ENCODE data around the gene ART1.

DNA sequence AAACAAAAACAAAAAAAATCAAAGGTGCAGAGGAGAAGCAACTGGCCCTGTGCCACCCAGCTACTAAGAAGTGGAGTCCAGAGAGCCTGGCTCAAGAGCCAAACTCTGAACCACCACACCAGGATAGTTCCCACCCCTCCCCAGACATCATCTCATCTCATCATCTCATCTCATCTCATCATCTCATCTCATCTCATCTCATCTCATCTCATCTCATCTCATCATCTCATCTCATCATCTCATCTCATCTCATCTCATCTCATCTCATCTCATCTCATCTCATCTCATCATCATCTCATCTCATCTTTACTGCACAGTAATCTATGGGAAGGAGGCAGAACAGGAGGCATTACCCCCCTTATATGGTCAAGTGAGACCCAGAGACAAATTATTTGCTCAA lies 17.9 kb downstream of the ART1 start:
- no peak for TF ChIP-seq CTCF (IDR thresholded peaks at IDR 0.05)
- no peak for TF ChIP-seq POLR2A (IDR thresholded peaks at IDR 0.05)

All from testis (tissue), 2 donors.